ENCODE results near the gene ZIC2.
"Not testable (repeated sequence)": the region's sequence is repeated elsewhere in the genome, so short reads cannot be mapped to it uniquely, and the experiment has no call there.

ZIC2 gene

GRCh38 chr13:99997702-99998214 lies 16.2 kb downstream of the ZIC2 start:
- no peak for DNase-seq (ENCODE audit: low read depth in 1 of 2, low spot score in 1 of 2)

GRCh38 chr13:99998261-99998660 lies 16.7 kb downstream of the ZIC2 start:
- no peak for DNase-seq (ENCODE audit: low read depth in 1 of 2, low spot score in 1 of 2)

GRCh38 chr13:100014621-100015020 lies 33.0 kb downstream of the ZIC2 start:
- no peak for DNase-seq (ENCODE audit: low read depth in 1 of 2, low spot score in 1 of 2)

- no peak for DNase-seq (ENCODE audit: low read depth in 1 of 2, low spot score in 1 of 2)
Observed at GRCh38 chr13:100019780-100020356, 38.3 kb downstream of the ZIC2 start.

GRCh38 chr13:100022798-100023197 lies 41.2 kb downstream of the ZIC2 start:
- DNase-seq (ENCODE audit: low read depth in 1 of 2, low spot score in 1 of 2), result no peak

- DNase-seq (ENCODE audit: low read depth in 1 of 2, low spot score in 1 of 2), result no peak
Observed at GRCh38 chr13:100024023-100024422, 42.4 kb downstream of the ZIC2 start.

- DNase-seq (ENCODE audit: low read depth in 1 of 2, low spot score in 1 of 2), result no peak
Observed at GRCh38 chr13:100029933-100030332, 48.3 kb downstream of the ZIC2 start.

GRCh38 chr13:100032642-100033041 lies 51.1 kb downstream of the ZIC2 start:
- not testable (repeated sequence) for DNase-seq (ENCODE audit: low read depth in 1 of 2, low spot score in 1 of 2)

- no peak for DNase-seq (ENCODE audit: low read depth in 1 of 2, low spot score in 1 of 2)
Observed at GRCh38 chr13:100035936-100036335, 54.4 kb downstream of the ZIC2 start.

Measured in stimulated activated CD4-positive, alpha-beta T cell treated with anti-CD3 and anti-CD28 coated beads, Interleukin-15, amount 100 ng/mL, for 1 hour (primary cell).